Loucy (cell line): ENCODE results near the gene IDUA.

ENCODE experiments used
- CTCF ChIP-seq: fragments of 200-600 bp; sonication (generic); conservative IDR thresholded peaks from 2 replicates; pipeline ENCODE4 v1.5.1; 2014; ENCODE audit warnings: mild to moderate bottlenecking, antibody characterized with exemption, low read length
- EZH2phosphoT487 ChIP-seq: fragments of 200-600 bp; IDR thresholded peaks from 2 replicates; pipeline ENCODE4 v1.6.1; 2018; ENCODE audit warnings: antibody characterized with exemption, mild to moderate bottlenecking, moderate library complexity, borderline replicate concordance

- TF ChIP-seq CTCF (no peak), EZH2phosphoT487 (no peak)
Measured at GRCh38 chr4:962231-963208, 24.3 kb upstream of the IDUA start.
